OCI-LY1 (cell line): ENCODE results near the gene DIP2C.
"Not testable (repeated sequence)": the region's sequence is repeated elsewhere in the genome, so short reads cannot be mapped to it uniquely, and the experiment has no call there.

ENCODE experiments used
- H2AFZ ChIP-seq: fragments of 200-600 bp; sonication (generic), shearing (Covaris generic); 2 replicates; pipeline ENCODE4 v1.6.0; 2014; ENCODE audit warnings: antibody characterized with exemption, mild to moderate bottlenecking, low read length
- H3F3A ChIP-seq: fragments of 200-600 bp; sonication (generic), shearing (Covaris generic); 2 replicates; pipeline ENCODE4 v1.6.0; 2014; ENCODE audit warnings: mild to moderate bottlenecking, antibody characterized with exemption, low read length, moderate library complexity; ENCODE audit not compliant: insufficient read depth
- H3K27ac ChIP-seq: fragments of 200-600 bp; sonication (generic); 2 replicates; pipeline ENCODE4 v1.5.1; 2014; ENCODE audit warnings: low read length, mixed run types, mild to moderate bottlenecking, low read depth; ENCODE audit not compliant: poor library complexity, severe bottlenecking
- H3K27me3 ChIP-seq: fragments of 200-600 bp; sonication (generic); 2 replicates; pipeline ENCODE4 v1.6.0; 2014; ENCODE audit warnings: antibody characterized with exemption, mild to moderate bottlenecking, low read length, moderate library complexity; ENCODE audit not compliant: insufficient read depth
- H3K36me3 ChIP-seq: fragments of 200-600 bp; sonication (generic); 2 replicates; pipeline ENCODE4 v1.6.1; 2014; ENCODE audit warnings: mild to moderate bottlenecking, antibody characterized with exemption, low read length, moderate library complexity, mixed read lengths; ENCODE audit not compliant: insufficient read depth
- H3K4me1 ChIP-seq: fragments of 200-600 bp; sonication (generic); 2 replicates; pipeline ENCODE4 v1.5.1; 2014; ENCODE audit warnings: mild to moderate bottlenecking, low read length, moderate library complexity; ENCODE audit not compliant: insufficient read depth, severe bottlenecking
- H3K4me2 ChIP-seq: fragments of 200-600 bp; sonication (generic), shearing (Covaris generic); 2 replicates; pipeline ENCODE4 v1.6.1; 2014; ENCODE audit warnings: low read length
- H3K4me3 ChIP-seq: fragments of 200-600 bp; sonication (generic); 2 replicates; pipeline ENCODE4 v1.5.1; 2014; ENCODE audit warnings: low read length, low read depth, mild to moderate bottlenecking, mixed read lengths; ENCODE audit not compliant: poor library complexity, severe bottlenecking
- H3K79me2 ChIP-seq: fragments of 200-600 bp; shearing (Covaris generic); 2 replicates; pipeline ENCODE4 v1.6.1; 2016; ENCODE audit warnings: mixed run types, low read length, mixed read lengths; ENCODE audit not compliant: insufficient read depth
- H3K9ac ChIP-seq: fragments of 200-600 bp; sonication (generic), shearing (Covaris generic); 2 replicates; pipeline ENCODE4 v1.6.1; 2014; ENCODE audit warnings: mild to moderate bottlenecking, low read length, mixed read lengths
- H3K9me2 ChIP-seq: fragments of 200-600 bp; sonication (generic), shearing (Covaris generic); 2 replicates; pipeline ENCODE4 v1.6.1; 2014; ENCODE audit warnings: low read depth, mild to moderate bottlenecking, low read length, mixed read lengths
- H3K9me3 ChIP-seq: fragments of 200-600 bp; shearing (Covaris generic); 2 replicates; pipeline ENCODE4 v1.6.1; 2014; ENCODE audit warnings: low read length, mixed read lengths
- H4K20me1 ChIP-seq: fragments of 200-600 bp; sonication (generic), shearing (Covaris generic); 2 replicates; pipeline ENCODE4 v1.6.0; 2016; ENCODE audit warnings: mild to moderate bottlenecking, low read length; ENCODE audit not compliant: insufficient read depth
- EZH2 ChIP-seq: fragments of 200-600 bp; sonication (generic), shearing (Covaris generic); IDR thresholded peaks from 2 replicates; pipeline ENCODE4 v1.8.0; 2017; ENCODE audit warnings: borderline replicate concordance, mixed run types, mild to moderate bottlenecking, antibody characterized with exemption, low read length, moderate library complexity, mixed read lengths
- TF ChIP-seq, protein P1 (sequence below): fragments of 200-600 bp; sonication (generic), shearing (Covaris generic); IDR thresholded peaks from 2 replicates; pipeline ENCODE4 v1.5.1; 2017; ENCODE audit warnings: mild to moderate bottlenecking, antibody characterized with exemption, low read length, moderate library complexity, mixed read lengths

Gene DIP2C

DNA sequence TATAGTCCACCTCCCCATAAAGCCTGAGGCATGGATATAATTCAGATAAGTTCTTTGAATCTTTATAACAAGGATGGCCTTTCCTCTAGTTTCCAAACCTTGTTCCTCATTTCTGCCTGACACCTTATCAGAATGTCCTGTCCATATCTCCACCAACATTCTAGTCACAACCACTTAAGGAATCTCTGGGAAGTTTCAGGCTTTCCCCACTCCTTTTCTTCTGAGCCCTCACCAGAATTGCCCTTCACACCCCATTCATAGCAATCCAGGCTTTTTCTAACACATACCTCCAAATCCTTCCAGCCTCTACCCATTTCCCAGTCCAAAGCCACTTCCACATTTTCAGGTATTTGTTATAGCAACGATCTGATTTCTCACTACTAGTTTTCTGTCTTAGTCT lies 18.0 kb upstream of the DIP2C start:
- Histone ChIP-seq H2AFZ (no peak overlapping the region), H3K27me3 (peaks cover 3% of the 10 kb centered on the region; the same call in 1 of the 2 replicates), H3K4me1 (no peaks in the 10 kb centered on the region), H3K4me3 (no peak overlapping the region), H3K36me3 (no peaks in the 10 kb centered on the region; the same call in 1 of the 2 replicates), H3K9ac (no peak overlapping the region), H3K27ac (no peak overlapping the region), H3F3A (no peaks in the 10 kb centered on the region), H4K20me1 (no peaks in the 10 kb centered on the region), H3K9me3 (peaks cover 4% of the 10 kb centered on the region; the same call in 1 of the 2 replicates), H3K79me2 (no peaks in the 10 kb centered on the region), H3K4me2 (no peak overlapping the region), H3K9me2 (no peaks in the 10 kb centered on the region)
- TF ChIP-seq, protein P1, sequence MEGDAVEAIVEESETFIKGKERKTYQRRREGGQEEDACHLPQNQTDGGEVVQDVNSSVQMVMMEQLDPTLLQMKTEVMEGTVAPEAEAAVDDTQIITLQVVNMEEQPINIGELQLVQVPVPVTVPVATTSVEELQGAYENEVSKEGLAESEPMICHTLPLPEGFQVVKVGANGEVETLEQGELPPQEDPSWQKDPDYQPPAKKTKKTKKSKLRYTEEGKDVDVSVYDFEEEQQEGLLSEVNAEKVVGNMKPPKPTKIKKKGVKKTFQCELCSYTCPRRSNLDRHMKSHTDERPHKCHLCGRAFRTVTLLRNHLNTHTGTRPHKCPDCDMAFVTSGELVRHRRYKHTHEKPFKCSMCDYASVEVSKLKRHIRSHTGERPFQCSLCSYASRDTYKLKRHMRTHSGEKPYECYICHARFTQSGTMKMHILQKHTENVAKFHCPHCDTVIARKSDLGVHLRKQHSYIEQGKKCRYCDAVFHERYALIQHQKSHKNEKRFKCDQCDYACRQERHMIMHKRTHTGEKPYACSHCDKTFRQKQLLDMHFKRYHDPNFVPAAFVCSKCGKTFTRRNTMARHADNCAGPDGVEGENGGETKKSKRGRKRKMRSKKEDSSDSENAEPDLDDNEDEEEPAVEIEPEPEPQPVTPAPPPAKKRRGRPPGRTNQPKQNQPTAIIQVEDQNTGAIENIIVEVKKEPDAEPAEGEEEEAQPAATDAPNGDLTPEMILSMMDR: no peak
- no peak for TF ChIP-seq EZH2

GRCh38 chr10:703118-703517 lies 13.7 kb upstream of the DIP2C start:
- no peak overlapping the region for H3K4me3 ChIP-seq
- no peaks in the 10 kb centered on the region for H3F3A ChIP-seq
- H3K9me3 ChIP-seq: no peaks in the 10 kb centered on the region; the same call in 1 of the 2 replicates
- no peaks in the 10 kb centered on the region; the same call in 1 of the 2 replicates for H3K36me3 ChIP-seq
- H3K4me2 ChIP-seq: no peak overlapping the region
- H3K27ac ChIP-seq: no peak overlapping the region
- TF ChIP-seq, protein P1: no peak
- no peaks in the 10 kb centered on the region for H4K20me1 ChIP-seq
- H3K79me2 ChIP-seq: no peaks in the 10 kb centered on the region
- H3K9ac ChIP-seq: no peak overlapping the region
- no peaks in the 10 kb centered on the region for H3K9me2 ChIP-seq
- no peaks in the 10 kb centered on the region; the same call in 1 of the 2 replicates for H3K27me3 ChIP-seq
- no peak overlapping the region for H2AFZ ChIP-seq
- no peaks in the 10 kb centered on the region for H3K4me1 ChIP-seq

DNA sequence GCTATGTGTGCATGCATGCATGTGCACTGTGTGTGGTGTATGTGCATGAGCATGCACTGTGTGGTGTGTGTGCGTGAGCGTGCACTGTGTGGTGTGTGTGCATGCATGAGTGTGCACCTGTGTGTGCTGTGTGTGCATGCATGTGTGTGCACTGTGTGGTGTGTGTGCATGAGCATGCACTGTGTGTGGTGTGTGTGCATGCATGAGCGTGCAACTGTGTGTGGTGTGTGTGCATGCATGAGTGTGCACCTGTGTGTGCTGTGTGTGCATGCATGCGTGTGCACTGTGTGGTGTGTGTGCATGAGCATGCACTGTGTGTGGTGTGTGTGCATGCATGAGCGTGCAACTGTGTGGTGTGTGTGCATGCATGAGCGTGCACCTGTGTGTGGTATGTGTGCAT lies 10.7 kb upstream of the DIP2C start:
- H3K4me2 ChIP-seq, H3K9me2 ChIP-seq, H3K4me1 ChIP-seq, H2AFZ ChIP-seq, H3K4me3 ChIP-seq, H3K27ac ChIP-seq, H3K36me3 ChIP-seq, H3K9ac ChIP-seq, H3F3A ChIP-seq, H3K9me3 ChIP-seq, H3K27me3 ChIP-seq, H3K79me2 ChIP-seq, H4K20me1 ChIP-seq: not testable (repeated sequence)

DNA sequence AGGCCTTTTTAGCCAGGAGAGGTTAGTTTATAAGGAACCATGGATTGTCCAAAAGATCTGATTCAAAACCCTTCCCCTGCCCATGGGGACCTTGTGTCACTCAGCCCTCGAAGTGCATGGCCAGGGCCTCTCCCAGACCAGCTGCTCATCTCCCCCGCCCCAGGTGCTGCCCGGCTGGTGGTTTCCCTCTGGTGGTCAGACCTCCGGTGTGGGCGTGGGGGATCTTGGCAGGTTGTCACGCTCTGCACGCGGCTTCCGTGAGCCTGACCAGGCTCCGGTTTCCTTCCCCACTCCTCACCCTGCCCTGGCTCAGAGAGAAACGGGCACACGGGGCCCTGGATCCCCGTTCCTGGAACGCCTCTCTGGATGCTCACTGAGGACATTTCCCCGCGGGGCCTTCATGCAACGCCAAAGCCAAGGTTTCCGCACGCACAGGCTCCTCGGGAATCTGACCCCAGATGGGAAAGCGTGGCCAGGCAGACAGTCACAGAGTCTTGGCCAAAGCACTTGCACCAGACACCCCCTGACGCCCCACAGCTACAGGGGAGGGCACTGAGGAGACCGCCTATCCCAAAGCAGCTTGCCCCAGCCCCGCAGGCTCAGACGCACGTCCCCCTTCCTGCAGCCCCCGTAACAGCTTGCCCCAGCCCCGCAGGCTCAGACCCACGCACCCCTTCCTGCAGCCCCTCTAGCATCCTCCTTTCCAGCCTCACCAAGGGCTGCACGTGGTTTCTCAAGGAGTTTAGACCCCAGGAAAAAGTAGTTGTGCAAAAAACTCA lies 7.8 kb upstream of the DIP2C start:
- H2AFZ ChIP-seq: no peak overlapping the region
- H3K4me3 ChIP-seq: no peak overlapping the region
- H3K36me3 ChIP-seq: no peaks in the 10 kb centered on the region
- H3K4me2 ChIP-seq: no peak overlapping the region
- H3K27me3 ChIP-seq: no peaks in the 10 kb centered on the region; the same call in 1 of the 2 replicates
- no peak overlapping the region for H3K27ac ChIP-seq
- no peaks in the 10 kb centered on the region for H4K20me1 ChIP-seq
- no peaks in the 10 kb centered on the region for H3K79me2 ChIP-seq
- H3F3A ChIP-seq: no peaks in the 10 kb centered on the region
- no peak overlapping the region for H3K9ac ChIP-seq
- no peaks in the 10 kb centered on the region for H3K9me3 ChIP-seq
- TF ChIP-seq, protein P1: no peak
- no peak for TF ChIP-seq EZH2
- H3K9me2 ChIP-seq: no peaks in the 10 kb centered on the region
- H3K4me1 ChIP-seq: peaks cover 9% of the 10 kb centered on the region
